ENCODE results near the gene LNX1. TPM values are rescaled to one million over a fixed set of nuclear protein-coding genes. Genes with fewer than 3 reads are reported as not detected.
A peak's percentile ranks its signal among the peaks of the same experiment; 100 is the strongest.

Gene LNX1
- polyA plus RNA-seq, 1 of the 3 experiments (the other 2 are of a cell fraction) = 0.16 TPM

DNA sequence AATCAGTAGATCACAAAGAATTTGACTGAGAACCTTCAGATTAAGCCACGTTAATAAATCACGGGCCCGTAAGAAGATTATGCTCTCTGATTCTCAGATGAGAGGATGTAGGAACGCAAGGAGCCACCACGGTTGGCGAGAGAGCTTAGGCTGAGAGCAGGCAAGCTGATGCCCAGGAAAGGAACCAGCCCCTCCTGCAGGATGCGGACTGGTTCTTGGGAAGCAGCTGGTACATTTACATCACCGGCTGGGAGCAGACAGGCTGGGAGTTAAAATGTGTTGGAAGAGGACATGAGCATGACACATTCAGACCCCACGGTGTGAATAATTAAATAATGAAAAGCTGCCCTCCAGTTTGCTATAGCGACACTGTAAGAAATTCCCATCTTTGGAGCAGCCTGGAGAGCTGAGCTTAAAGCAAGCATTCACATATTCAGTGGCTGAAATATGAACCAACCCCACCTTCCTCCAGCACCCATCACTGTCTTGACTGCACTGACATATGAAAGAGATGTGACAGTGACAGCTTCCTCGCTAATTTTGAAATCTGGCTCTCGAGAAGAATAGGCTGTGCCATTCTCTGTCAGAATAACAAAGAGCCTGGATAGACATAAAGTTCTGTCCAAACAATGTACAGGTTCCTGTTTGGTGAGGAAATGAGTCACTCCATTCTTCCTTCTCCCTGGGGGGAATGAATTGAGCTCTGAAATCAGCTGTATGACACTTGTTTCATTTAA lies 33.1 kb downstream of the LNX1 start:
- Histone ChIP-seq H3K79me2 (ENCODE audit: insufficient read depth) (no peaks in the 10 kb centered on the region), H3K4me3 (ENCODE audit: low read depth in 2 of 2, low read length in 1 of 2) (no peak overlapping the region), H3K27ac (ENCODE audit: low read depth in 2 of 2, low read length in 1 of 2) (peak overlapping the region in 1 of 2 experiments; percentile 90; a peak in 3 of 4 replicates), H3F3A (replicated peaks; ENCODE audit: insufficient read depth) (peaks cover 24% of the 10 kb centered on the region), H3K36me3 (replicated peaks in 1 of 2; ENCODE audit: control insufficient read depth in 1 of 2, insufficient read depth in 2 of 2, low read length in 1 of 2) (no peaks in the 10 kb centered on the region), H3K9me2 (no peaks in the 10 kb centered on the region), H3K27me3 (ENCODE audit: insufficient read depth) (no peaks in the 10 kb centered on the region), H3K4me1 (ENCODE audit: control insufficient read depth in 1 of 2, insufficient read depth in 2 of 2, low read depth in 1 of 2, low read length in 1 of 2) (peaks cover 13 to 19% of the 10 kb centered on the region in 2 experiments), H3K9ac (peak overlapping the region; percentile 16; the same call in 1 of the 2 replicates), H3K4me2 (peak overlapping the region; percentile 61; the same call in 1 of the 2 replicates), H4K20me1 (ENCODE audit: insufficient read depth) (no peaks in the 10 kb centered on the region), H2AFZ (ENCODE audit: low read depth) (peak overlapping the region; percentile 77; the same call in 1 of the 2 replicates), H3K9me3 (no peaks in the 10 kb centered on the region)
- TF ChIP-seq TCF12 (IDR thresholded peaks at IDR 0.05) = peak; percentile 27; the same call in 1 of the 2 replicates
- TF ChIP-seq, protein P1, sequence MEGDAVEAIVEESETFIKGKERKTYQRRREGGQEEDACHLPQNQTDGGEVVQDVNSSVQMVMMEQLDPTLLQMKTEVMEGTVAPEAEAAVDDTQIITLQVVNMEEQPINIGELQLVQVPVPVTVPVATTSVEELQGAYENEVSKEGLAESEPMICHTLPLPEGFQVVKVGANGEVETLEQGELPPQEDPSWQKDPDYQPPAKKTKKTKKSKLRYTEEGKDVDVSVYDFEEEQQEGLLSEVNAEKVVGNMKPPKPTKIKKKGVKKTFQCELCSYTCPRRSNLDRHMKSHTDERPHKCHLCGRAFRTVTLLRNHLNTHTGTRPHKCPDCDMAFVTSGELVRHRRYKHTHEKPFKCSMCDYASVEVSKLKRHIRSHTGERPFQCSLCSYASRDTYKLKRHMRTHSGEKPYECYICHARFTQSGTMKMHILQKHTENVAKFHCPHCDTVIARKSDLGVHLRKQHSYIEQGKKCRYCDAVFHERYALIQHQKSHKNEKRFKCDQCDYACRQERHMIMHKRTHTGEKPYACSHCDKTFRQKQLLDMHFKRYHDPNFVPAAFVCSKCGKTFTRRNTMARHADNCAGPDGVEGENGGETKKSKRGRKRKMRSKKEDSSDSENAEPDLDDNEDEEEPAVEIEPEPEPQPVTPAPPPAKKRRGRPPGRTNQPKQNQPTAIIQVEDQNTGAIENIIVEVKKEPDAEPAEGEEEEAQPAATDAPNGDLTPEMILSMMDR (IDR thresholded peaks at IDR 0.05) = peak; percentile 15; the same call in 1 of the 2 replicates
- TF ChIP-seq, protein P2, sequence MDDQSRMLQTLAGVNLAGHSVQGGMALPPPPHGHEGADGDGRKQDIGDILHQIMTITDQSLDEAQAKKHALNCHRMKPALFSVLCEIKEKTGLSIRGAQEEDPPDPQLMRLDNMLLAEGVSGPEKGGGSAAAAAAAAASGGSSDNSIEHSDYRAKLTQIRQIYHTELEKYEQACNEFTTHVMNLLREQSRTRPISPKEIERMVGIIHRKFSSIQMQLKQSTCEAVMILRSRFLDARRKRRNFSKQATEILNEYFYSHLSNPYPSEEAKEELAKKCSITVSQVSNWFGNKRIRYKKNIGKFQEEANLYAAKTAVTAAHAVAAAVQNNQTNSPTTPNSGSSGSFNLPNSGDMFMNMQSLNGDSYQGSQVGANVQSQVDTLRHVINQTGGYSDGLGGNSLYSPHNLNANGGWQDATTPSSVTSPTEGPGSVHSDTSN (IDR thresholded peaks at IDR 0.05) = peak; percentile 65
- peak; percentile 72; the same call in 1 of the 2 replicates for TF ChIP-seq FOSL2 (IDR thresholded peaks at IDR 0.05; ENCODE audit: borderline replicate concordance, low read depth)
- no peak; the same call in 1 of the 2 replicates for TF ChIP-seq JUND (IDR thresholded peaks at IDR 0.05)
- WGBS (ENCODE audit: low lambda C conversion rate) = 64% methylated on average over 12 of the region's 12 CpGs
- no peak for DNase-seq
- POLR2A ChIA-PET = no interaction called here
- CTCF ChIA-PET = interaction anchor here (1.2 kb wide), 1 partner anchor 67 kb away, joined by 5 read pairs; no protein-coding TSS in a partner anchor

DNA sequence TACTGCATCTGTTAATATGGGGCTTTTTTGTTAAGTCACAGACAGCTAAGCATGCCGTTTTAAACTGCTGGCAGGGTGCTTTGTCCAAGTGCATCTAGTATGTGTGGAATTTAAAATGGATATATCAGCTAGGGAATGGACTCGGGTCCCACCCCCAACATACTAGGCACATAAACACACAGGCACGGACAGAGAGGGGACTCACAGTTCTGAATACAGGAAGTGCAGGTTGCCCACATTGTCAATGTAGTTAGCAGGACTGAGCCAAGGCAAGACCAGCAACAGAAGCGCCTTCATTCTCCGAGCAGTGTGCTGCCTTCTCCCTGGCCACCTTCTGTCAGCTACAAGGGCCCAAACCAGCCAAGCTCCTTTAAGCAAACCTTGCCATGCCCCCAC lies 33.6 kb downstream of the LNX1 start:
- H3K27ac ChIP-seq (ENCODE audit: low read depth in 2 of 2, low read length in 1 of 2) = peak overlapping the region in 1 of 2 experiments; percentile 90; a peak in 2 of 4 replicates
- CTCF ChIA-PET = interaction anchor here (1.2 to 1.5 kb wide), 2 partner anchors 13 to 66 kb away, joined by 4 to 5 read pairs; no protein-coding TSS in a partner anchor

More for the DNA sequence above, 33.6 kb downstream of the LNX1 start:
- H3K9ac ChIP-seq = peak overlapping the region; percentile 16; the same call in 1 of the 2 replicates
- H4K20me1 ChIP-seq (ENCODE audit: insufficient read depth) = no peaks in the 10 kb centered on the region
- no peaks in the 10 kb centered on the region for H3K9me3 ChIP-seq
- POLR2A ChIA-PET = no interaction called here
- TF ChIP-seq NFIC (IDR thresholded peaks at IDR 0.05; ENCODE audit: borderline replicate concordance) (no peak), SIN3A (IDR thresholded peaks at IDR 0.05; ENCODE audit: borderline replicate concordance, low read depth, low read length) (no peak), EP300 (IDR thresholded peaks at IDR 0.05; ENCODE audit: borderline replicate concordance in 1 of 2, low read depth in 1 of 2, low read length in 1 of 2) (no peak), NRF1 (IDR thresholded peaks at IDR 0.05; ENCODE audit: low read depth, low read length) (no peak), FOXM1 (IDR thresholded peaks at IDR 0.05; ENCODE audit: low read depth) (no peak), MEF2A (IDR thresholded peaks at IDR 0.05; ENCODE audit: borderline replicate concordance, low read depth) (no peak), FOXJ3 (CRISPR knock-in tag; IDR thresholded peaks at IDR 0.05) (no peak)
- TF ChIP-seq, protein P3, sequence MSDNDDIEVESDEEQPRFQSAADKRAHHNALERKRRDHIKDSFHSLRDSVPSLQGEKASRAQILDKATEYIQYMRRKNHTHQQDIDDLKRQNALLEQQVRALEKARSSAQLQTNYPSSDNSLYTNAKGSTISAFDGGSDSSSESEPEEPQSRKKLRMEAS (IDR thresholded peaks at IDR 0.05; ENCODE audit: low read depth) = no peak
- TF ChIP-seq, protein P4, sequence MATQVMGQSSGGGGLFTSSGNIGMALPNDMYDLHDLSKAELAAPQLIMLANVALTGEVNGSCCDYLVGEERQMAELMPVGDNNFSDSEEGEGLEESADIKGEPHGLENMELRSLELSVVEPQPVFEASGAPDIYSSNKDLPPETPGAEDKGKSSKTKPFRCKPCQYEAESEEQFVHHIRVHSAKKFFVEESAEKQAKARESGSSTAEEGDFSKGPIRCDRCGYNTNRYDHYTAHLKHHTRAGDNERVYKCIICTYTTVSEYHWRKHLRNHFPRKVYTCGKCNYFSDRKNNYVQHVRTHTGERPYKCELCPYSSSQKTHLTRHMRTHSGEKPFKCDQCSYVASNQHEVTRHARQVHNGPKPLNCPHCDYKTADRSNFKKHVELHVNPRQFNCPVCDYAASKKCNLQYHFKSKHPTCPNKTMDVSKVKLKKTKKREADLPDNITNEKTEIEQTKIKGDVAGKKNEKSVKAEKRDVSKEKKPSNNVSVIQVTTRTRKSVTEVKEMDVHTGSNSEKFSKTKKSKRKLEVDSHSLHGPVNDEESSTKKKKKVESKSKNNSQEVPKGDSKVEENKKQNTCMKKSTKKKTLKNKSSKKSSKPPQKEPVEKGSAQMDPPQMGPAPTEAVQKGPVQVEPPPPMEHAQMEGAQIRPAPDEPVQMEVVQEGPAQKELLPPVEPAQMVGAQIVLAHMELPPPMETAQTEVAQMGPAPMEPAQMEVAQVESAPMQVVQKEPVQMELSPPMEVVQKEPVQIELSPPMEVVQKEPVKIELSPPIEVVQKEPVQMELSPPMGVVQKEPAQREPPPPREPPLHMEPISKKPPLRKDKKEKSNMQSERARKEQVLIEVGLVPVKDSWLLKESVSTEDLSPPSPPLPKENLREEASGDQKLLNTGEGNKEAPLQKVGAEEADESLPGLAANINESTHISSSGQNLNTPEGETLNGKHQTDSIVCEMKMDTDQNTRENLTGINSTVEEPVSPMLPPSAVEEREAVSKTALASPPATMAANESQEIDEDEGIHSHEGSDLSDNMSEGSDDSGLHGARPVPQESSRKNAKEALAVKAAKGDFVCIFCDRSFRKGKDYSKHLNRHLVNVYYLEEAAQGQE (IDR thresholded peaks at IDR 0.05; ENCODE audit: low read depth, low read length) = no peak
- TF ChIP-seq, protein P5, sequence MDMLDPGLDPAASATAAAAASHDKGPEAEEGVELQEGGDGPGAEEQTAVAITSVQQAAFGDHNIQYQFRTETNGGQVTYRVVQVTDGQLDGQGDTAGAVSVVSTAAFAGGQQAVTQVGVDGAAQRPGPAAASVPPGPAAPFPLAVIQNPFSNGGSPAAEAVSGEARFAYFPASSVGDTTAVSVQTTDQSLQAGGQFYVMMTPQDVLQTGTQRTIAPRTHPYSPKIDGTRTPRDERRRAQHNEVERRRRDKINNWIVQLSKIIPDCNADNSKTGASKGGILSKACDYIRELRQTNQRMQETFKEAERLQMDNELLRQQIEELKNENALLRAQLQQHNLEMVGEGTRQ (IDR thresholded peaks at IDR 0.05; ENCODE audit: borderline replicate concordance, low read depth, low read length) = no peak
- TF ChIP-seq, protein P2 (IDR thresholded peaks at IDR 0.05) = no peak
- H3K4me2 ChIP-seq = peak overlapping the region; percentile 61; the same call in 1 of the 2 replicates
- 79% methylated on average over 2 of the region's 5 CpGs for WGBS (ENCODE audit: low lambda C conversion rate)
- no peaks in the 10 kb centered on the region for H3K9me2 ChIP-seq
- no peaks in the 10 kb centered on the region for H3K36me3 ChIP-seq (replicated peaks in 1 of 2; ENCODE audit: control insufficient read depth in 1 of 2, insufficient read depth in 2 of 2, low read length in 1 of 2)
- no peaks in the 10 kb centered on the region for H3K79me2 ChIP-seq (ENCODE audit: insufficient read depth)
- peaks cover 24% of the 10 kb centered on the region for H3F3A ChIP-seq (replicated peaks; ENCODE audit: insufficient read depth)
- H3K4me1 ChIP-seq (ENCODE audit: control insufficient read depth in 1 of 2, insufficient read depth in 2 of 2, low read depth in 1 of 2, low read length in 1 of 2) = peaks cover 13 to 19% of the 10 kb centered on the region in 2 experiments
- H3K27me3 ChIP-seq (ENCODE audit: insufficient read depth) = no peaks in the 10 kb centered on the region
- no peak overlapping the region for H3K4me3 ChIP-seq (ENCODE audit: low read depth in 2 of 2, low read length in 1 of 2)
- peak overlapping the region; percentile 77; the same call in 1 of the 2 replicates for H2AFZ ChIP-seq (ENCODE audit: low read depth)
- no peak for DNase-seq

All from SK-N-SH (cell line).